A549 (cell line): Measurements from ENCODE around the gene CKLF. TPM values are rescaled to one million over a fixed set of nuclear protein-coding genes. Genes with fewer than 3 reads are reported as not detected.

ENCODE experiments used
- ATAC-seq, 2 experiments: fragments of 200-7000 bp in 1 of 2; fragments of >200 bp in 1 of 2; cut with Nextera tagmentation in 1 of 2; cut with Tn5 transposase in 1 of 2; 3 replicates each; pipeline versions ENCODE4 v1.8.0 to v1.9.1; 2018 to 2020; ENCODE audit warnings: mild to moderate bottlenecking in 1 of 2, moderate library complexity in 1 of 2
- CTCF ChIA-PET: fragments of 300-600 bp; sonication (Branson Sonifier 250); formaldehyde crosslinking; extraction: SDS; loops from one replicate; lab custom pipeline; 2021; ENCODE audit warnings: antibody characterized with exemption, inconsistent platforms; lab: Yijun Ruan, JAX
- POLR2A ChIA-PET: fragments of 350-600 bp; formaldehyde crosslinking; extraction: SDS; loops from one replicate; lab custom pipeline; 2021; ENCODE audit warnings: antibody characterized with exemption, inconsistent platforms; lab: Yijun Ruan, JAX
- DNase-seq, 2 experiments: peaks; one replicate each; pipeline versions ENCODE4 v3.0.0 to v3.0.0-alpha.2; 2011 to 2016; ENCODE audit warnings: low read depth in 1 of 2, low spot score in 1 of 2
- FAIRE-seq: peaks from 2 replicates; lab custom pipeline; 2011; peaks lifted over from hg19 to GRCh38; lab: Jason Lieb, UNC
- H3K27ac ChIP-seq, 2 experiments: fragments of >200 bp; sonication (Bioruptor Twin); formaldehyde crosslinking; 3 replicates each; pipeline ENCODE4 v1.5.1; 2016 to 2017
- H3K4me1 ChIP-seq: fragments of >200 bp; sonication (Bioruptor Twin); formaldehyde crosslinking; 3 replicates; pipeline ENCODE4 v1.6.1; 2016
- H3K4me2 ChIP-seq: fragments of >200 bp; sonication (Bioruptor Twin); formaldehyde crosslinking; 3 replicates; pipeline ENCODE4 v1.6.1; 2016
- H3K4me3 ChIP-seq: fragments of >200 bp; sonication (Bioruptor Twin); formaldehyde crosslinking; 3 replicates; pipeline ENCODE4 v1.5.1; 2016
- H3K9me3 ChIP-seq: fragments of >200 bp; sonication (Bioruptor Twin); formaldehyde crosslinking; 3 replicates; pipeline ENCODE4 v1.6.1; 2016
- CHD2 ChIP-seq: fragments of 150-350 bp; IDR thresholded peaks from 2 replicates; pipeline ENCODE4 v1.6.1; 2014; ENCODE audit warnings: low read length; ENCODE audit not compliant: partially characterized antibody
- E2F6 ChIP-seq: IDR thresholded peaks from 2 replicates; pipeline ENCODE4 v1.6.1; 2012; ENCODE audit warnings: low read depth, borderline replicate concordance
- EHF ChIP-seq: fragments of 250-450 bp; sonication (Bioruptor Pico); IDR thresholded peaks from 2 replicates; pipeline ENCODE4 v1.5.0; 2020; ENCODE audit warnings: mild to moderate bottlenecking
- EP300 ChIP-seq, 2 experiments: fragments of >200 bp; sonication (Bioruptor Twin); formaldehyde crosslinking; IDR thresholded peaks; 2 replicates in 1 of 2; 3 replicates in 1 of 2; pipeline ENCODE4 v1.6.1; 2016 to 2017
- FOXS1 ChIP-seq: fragments of 250-450 bp; sonication (Bioruptor Pico); IDR thresholded peaks from 2 replicates; pipeline ENCODE4 v1.5.0; 2020; ENCODE audit warnings: mild to moderate bottlenecking, moderate library complexity
- GATA3 ChIP-seq: IDR thresholded peaks from 2 replicates; pipeline ENCODE4 v1.6.1; 2012; ENCODE audit warnings: borderline replicate concordance
- HDAC2 ChIP-seq: fragments of 200-600 bp; sonication (generic); IDR thresholded peaks from 2 replicates; pipeline ENCODE4 v1.6.1; 2016
- HOXB13 ChIP-seq: fragments of 250-450 bp; sonication (Bioruptor Pico); IDR thresholded peaks from 2 replicates; pipeline ENCODE4 v1.5.0; 2020; ENCODE audit warnings: low read depth, mild to moderate bottlenecking, moderate library complexity
- HOXB5 ChIP-seq: fragments of 250-450 bp; sonication (Bioruptor Pico); IDR thresholded peaks from 2 replicates; pipeline ENCODE4 v1.5.0; 2020; ENCODE audit warnings: mild to moderate bottlenecking, moderate library complexity
- JUN ChIP-seq, 2 experiments: fragments of >200 bp; sonication (Bioruptor Twin); formaldehyde crosslinking; IDR thresholded peaks; 2 replicates in 1 of 2; 3 replicates in 1 of 2; pipeline ENCODE4 v1.6.1; 2016 to 2017
- KDM1A ChIP-seq: fragments of 200-600 bp; sonication (generic); IDR thresholded peaks from 2 replicates; pipeline ENCODE4 v1.6.1; 2016; ENCODE audit warnings: low read depth, mild to moderate bottlenecking
- MYC ChIP-seq: IDR thresholded peaks from 2 replicates; pipeline ENCODE4 v1.6.1; 2012; ENCODE audit warnings: mild to moderate bottlenecking, inconsistent platforms, low read length, improper control_type of control experiment, borderline replicate concordance
- POLR2A ChIP-seq: IDR thresholded peaks from 2 replicates; pipeline ENCODE4 v1.6.1; 2012; ENCODE audit warnings: mild to moderate bottlenecking, low read length
- RAD21 ChIP-seq, 2 experiments: fragments of >200 bp in 1 of 2; sonication (Bioruptor Twin) in 1 of 2; formaldehyde crosslinking in 1 of 2; IDR thresholded peaks in 1 of 2; conservative IDR thresholded peaks in 1 of 2; 2 replicates in 1 of 2; 3 replicates in 1 of 2; pipeline ENCODE4 v1.6.1; 2012 to 2018; ENCODE audit warnings: inconsistent platforms in 1 of 2
- RNF2 ChIP-seq: fragments of 200-600 bp; sonication (generic); IDR thresholded peaks from 2 replicates; pipeline ENCODE4 v1.6.1; 2016; ENCODE audit warnings: low read depth, mild to moderate bottlenecking, antibody characterized with exemption, moderate library complexity, borderline replicate concordance
- SMC3 ChIP-seq: fragments of >200 bp; sonication (Bioruptor Twin); formaldehyde crosslinking; IDR thresholded peaks from 3 replicates; pipeline ENCODE4 v1.6.1; 2018; ENCODE audit warnings: inconsistent platforms
- ZFP36 ChIP-seq: fragments of 450-650 bp; IDR thresholded peaks from 2 replicates; pipeline ENCODE4 v1.6.1; 2014; ENCODE audit warnings: borderline replicate concordance; ENCODE audit not compliant: partially characterized antibody
- ZSCAN20 ChIP-seq: fragments of 250-450 bp; sonication (Bioruptor Pico); IDR thresholded peaks from 2 replicates; pipeline ENCODE4 v1.8.0; 2022; ENCODE audit warnings: mild to moderate bottlenecking, moderate library complexity
- WGBS: methylation state at CpG from one replicate; pipeline ENCODE4 v1.1.6; 2017; ENCODE audit errors: missing lambda C conversion rate; 5-methylcytosine and 5-hydroxymethylcytosine counted together
- polyA plus RNA-seq, 4 experiments: library from polyadenylated mRNA; depleted of rRNA in 3 of 4; stranded (reverse); fragments of >200 nt; fragmentation: RNase III in 1 of 4; extraction: RNeasy Plus Mini Kit Qiagen cat#74134 plus additional on column Dnase treatment in 1 of 4; gene quantifications; 2 replicates in 3 of 4; 3 replicates in 1 of 4; pipeline ENCODE4 v1.2.3, GENCODE V29; 2011 to 2017
- TF ChIP-seq, protein P1 (sequence below): fragments of >200 bp; sonication (Bioruptor Twin); formaldehyde crosslinking; IDR thresholded peaks from 3 replicates; pipeline ENCODE4 v1.5.1; 2016
- TF ChIP-seq, protein P2 (sequence below): fragments of 250-450 bp; sonication (Bioruptor Pico); IDR thresholded peaks from 2 replicates; pipeline ENCODE4 v1.5.0; 2020; ENCODE audit warnings: low read depth, mild to moderate bottlenecking, moderate library complexity
- TF ChIP-seq, protein P3 (sequence below): IDR thresholded peaks from 2 replicates; pipeline ENCODE4 v1.6.1; 2012

CKLF gene
- polyA plus RNA-seq, 2 of the 4 experiments (the other 2 are of a cell fraction), result 85.1 to 87.0 TPM

DNA sequence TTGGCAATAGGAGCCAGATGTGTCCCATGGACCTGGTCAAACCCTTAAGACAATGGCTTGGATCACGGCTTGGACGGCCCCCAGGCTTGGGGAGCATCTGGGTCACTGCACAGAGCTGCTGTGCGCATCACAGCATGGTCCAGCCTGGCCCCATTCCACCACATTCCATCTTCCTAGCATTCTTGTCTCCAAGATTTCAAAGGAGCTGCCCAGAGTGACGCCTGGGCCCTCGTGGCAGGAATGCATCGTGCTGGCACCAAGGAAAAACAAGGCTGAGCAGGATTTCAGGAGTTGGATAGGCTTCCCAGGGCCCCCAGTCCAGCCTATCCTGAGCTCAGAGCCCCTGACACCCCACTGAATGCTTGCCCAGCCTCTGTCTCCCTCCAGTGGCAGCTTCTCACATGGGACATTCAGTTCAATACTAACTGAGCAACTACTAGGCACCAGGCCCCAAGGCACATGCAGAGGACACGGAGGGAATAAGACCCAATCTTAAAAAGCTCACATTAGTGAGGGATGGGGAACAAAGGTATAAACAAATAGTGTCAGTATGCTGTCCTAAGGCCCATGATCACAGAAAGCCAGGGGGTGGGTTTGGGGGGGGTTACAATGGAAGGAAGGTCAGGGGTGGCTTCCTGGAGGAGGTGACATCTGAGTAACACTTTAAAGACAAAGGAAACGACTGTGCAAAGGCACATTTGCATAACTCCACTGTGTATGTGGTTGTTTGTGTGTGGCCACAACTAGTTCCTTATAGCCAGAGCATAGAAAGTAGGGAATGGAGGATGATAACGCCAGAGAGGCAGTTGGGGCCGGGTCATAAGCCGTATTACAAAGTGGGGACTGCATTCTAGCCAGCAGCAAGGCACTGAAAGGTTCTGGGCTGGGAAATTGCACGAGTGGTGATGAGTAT lies 36.5 kb upstream of the CKLF start:
- ChIA-PET CTCF (interaction anchor here (0.6 to 2.4 kb wide), 29 partner anchors 8 to 352 kb away, joined by 3 to 41 read pairs (median 3); no protein-coding TSS in a partner anchor), POLR2A (interaction anchor here (1.0 kb wide), 1 partner anchor 37 kb away, joined by 3 read pairs; the partner anchor contains the start of gene CKLF)
- H3K9me3 ChIP-seq, result no peaks in the 10 kb centered on the region
- H3K4me2 ChIP-seq, result peak overlapping the region; percentile 75
- TF ChIP-seq MYC, result peak; percentile 42; the same call in 1 of the 2 replicates
- no peak for TF ChIP-seq JUN (IDR thresholded peaks at IDR 0.05)
- no peak for TF ChIP-seq HDAC2
- peak; percentile 90 for TF ChIP-seq ZFP36
- no peak for TF ChIP-seq ZSCAN20 (CRISPR knock-in tag)
- peak; percentile 68; the same call in 1 of the 2 replicates for TF ChIP-seq KDM1A
- no peak for TF ChIP-seq POLR2A
- TF ChIP-seq, protein P1, sequence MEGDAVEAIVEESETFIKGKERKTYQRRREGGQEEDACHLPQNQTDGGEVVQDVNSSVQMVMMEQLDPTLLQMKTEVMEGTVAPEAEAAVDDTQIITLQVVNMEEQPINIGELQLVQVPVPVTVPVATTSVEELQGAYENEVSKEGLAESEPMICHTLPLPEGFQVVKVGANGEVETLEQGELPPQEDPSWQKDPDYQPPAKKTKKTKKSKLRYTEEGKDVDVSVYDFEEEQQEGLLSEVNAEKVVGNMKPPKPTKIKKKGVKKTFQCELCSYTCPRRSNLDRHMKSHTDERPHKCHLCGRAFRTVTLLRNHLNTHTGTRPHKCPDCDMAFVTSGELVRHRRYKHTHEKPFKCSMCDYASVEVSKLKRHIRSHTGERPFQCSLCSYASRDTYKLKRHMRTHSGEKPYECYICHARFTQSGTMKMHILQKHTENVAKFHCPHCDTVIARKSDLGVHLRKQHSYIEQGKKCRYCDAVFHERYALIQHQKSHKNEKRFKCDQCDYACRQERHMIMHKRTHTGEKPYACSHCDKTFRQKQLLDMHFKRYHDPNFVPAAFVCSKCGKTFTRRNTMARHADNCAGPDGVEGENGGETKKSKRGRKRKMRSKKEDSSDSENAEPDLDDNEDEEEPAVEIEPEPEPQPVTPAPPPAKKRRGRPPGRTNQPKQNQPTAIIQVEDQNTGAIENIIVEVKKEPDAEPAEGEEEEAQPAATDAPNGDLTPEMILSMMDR, result peak; percentile 70
- peak; percentile 71 for TF ChIP-seq SMC3
- TF ChIP-seq EP300 (IDR thresholded peaks at IDR 0.05), result peak in 1 of 2 experiments; percentile 15; a peak in 1 of 5 replicates
- no peak for TF ChIP-seq RNF2
- TF ChIP-seq HOXB13 (CRISPR knock-in tag), result peak; percentile 82
- TF ChIP-seq, protein P2, sequence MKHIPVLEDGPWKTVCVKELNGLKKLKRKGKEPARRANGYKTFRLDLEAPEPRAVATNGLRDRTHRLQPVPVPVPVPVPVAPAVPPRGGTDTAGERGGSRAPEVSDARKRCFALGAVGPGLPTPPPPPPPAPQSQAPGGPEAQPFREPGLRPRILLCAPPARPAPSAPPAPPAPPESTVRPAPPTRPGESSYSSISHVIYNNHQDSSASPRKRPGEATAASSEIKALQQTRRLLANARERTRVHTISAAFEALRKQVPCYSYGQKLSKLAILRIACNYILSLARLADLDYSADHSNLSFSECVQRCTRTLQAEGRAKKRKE (CRISPR knock-in tag), result peak; percentile 51; the same call in 1 of the 2 replicates
- TF ChIP-seq FOXS1 (CRISPR knock-in tag), result peak; percentile 58; the same call in 1 of the 2 replicates
- TF ChIP-seq E2F6, result peak; percentile 74; the same call in 1 of the 2 replicates
- peak; percentile 42; the same call in 1 of the 2 replicates for TF ChIP-seq HOXB5
- TF ChIP-seq, protein P3, sequence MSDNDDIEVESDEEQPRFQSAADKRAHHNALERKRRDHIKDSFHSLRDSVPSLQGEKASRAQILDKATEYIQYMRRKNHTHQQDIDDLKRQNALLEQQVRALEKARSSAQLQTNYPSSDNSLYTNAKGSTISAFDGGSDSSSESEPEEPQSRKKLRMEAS, result peak; percentile 89
- TF ChIP-seq GATA3, result peak; percentile 55; the same call in 1 of the 2 replicates
- TF ChIP-seq RAD21 (conservative IDR thresholded peaks at IDR 0.05 in 1 of 2, IDR thresholded peaks at IDR 0.05 in 1 of 2), result peak; percentile 81 to 90
- peak; percentile 44 to 81 for DNase-seq
- no peak for FAIRE-seq
- peak overlapping the region; percentile 18; the same call in 1 of the 3 replicates for H3K4me3 ChIP-seq
- 37% methylated on average over 12 of the region's 12 CpGs for WGBS
- H3K27ac ChIP-seq, result peak overlapping the region; percentile 92 to 95
- peak; percentile 30 to 58 for ATAC-seq
- peaks cover 64% of the 10 kb centered on the region for H3K4me1 ChIP-seq

GRCh38 chr16:66516509-66516807 lies 35.9 kb upstream of the CKLF start:
- peak; percentile 51; the same call in 1 of the 2 replicates for TF ChIP-seq HOXB13 (CRISPR knock-in tag)
- TF ChIP-seq EHF (CRISPR knock-in tag), result peak; percentile 62; the same call in 1 of the 2 replicates
- TF ChIP-seq CHD2, result no peak
- no peak for FAIRE-seq
- ATAC-seq, result peak in 1 of 2 experiments; percentile 52; a peak in 3 of 6 replicates
- CTCF ChIA-PET, result interaction anchor here (0.7 to 2.4 kb wide), 19 partner anchors 14 to 352 kb away, joined by 3 to 41 read pairs (median 4); no protein-coding TSS in a partner anchor
- 10% methylated on average over 8 of the region's 8 CpGs for WGBS
- POLR2A ChIA-PET, result no interaction called here
- Histone ChIP-seq H3K4me2 (peak overlapping the region; percentile 75), H3K4me3 (peak overlapping the region; percentile 18; the same call in 1 of the 3 replicates), H3K9me3 (no peaks in the 10 kb centered on the region), H3K4me1 (peaks cover 58% of the 10 kb centered on the region), H3K27ac (peak overlapping the region; percentile 92 to 95)
- DNase-seq, result no peak
